Measurements from ENCODE around the gene TOMM20. TPM values are rescaled to one million over a fixed set of nuclear protein-coding genes. Genes with fewer than 3 reads are reported as not detected.

The TOMM20 gene
- total RNA-seq, 4 donors from 2014 or later: 73.6 to 91.7 (median 83.0) TPM

DNA sequence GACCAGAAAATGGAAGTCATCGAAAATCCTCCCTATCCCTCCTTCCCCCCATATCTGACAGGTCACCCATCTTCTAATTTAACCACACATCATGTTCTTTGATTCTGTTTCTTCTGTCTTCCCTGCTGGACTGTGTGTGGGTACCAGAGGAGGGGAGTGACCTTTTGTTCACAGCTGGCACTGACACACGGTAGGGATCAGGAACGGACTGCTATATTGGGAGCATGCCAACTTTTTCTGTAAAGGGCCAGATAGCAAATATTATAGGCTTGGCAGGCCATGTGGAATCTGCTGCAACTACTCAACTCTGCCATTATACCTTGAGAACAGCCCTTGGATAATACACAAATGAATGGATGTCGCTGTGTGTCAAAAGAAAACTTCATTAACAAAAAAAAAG, 7.5 kb upstream of the TOMM20 start:
- DNase-seq (ENCODE audit: low spot score) (no peak), ATAC-seq (ENCODE audit: low FRiP score) (no peak)
- TF ChIP-seq, protein P1, sequence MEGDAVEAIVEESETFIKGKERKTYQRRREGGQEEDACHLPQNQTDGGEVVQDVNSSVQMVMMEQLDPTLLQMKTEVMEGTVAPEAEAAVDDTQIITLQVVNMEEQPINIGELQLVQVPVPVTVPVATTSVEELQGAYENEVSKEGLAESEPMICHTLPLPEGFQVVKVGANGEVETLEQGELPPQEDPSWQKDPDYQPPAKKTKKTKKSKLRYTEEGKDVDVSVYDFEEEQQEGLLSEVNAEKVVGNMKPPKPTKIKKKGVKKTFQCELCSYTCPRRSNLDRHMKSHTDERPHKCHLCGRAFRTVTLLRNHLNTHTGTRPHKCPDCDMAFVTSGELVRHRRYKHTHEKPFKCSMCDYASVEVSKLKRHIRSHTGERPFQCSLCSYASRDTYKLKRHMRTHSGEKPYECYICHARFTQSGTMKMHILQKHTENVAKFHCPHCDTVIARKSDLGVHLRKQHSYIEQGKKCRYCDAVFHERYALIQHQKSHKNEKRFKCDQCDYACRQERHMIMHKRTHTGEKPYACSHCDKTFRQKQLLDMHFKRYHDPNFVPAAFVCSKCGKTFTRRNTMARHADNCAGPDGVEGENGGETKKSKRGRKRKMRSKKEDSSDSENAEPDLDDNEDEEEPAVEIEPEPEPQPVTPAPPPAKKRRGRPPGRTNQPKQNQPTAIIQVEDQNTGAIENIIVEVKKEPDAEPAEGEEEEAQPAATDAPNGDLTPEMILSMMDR (IDR thresholded peaks at IDR 0.05): no peak

DNA sequence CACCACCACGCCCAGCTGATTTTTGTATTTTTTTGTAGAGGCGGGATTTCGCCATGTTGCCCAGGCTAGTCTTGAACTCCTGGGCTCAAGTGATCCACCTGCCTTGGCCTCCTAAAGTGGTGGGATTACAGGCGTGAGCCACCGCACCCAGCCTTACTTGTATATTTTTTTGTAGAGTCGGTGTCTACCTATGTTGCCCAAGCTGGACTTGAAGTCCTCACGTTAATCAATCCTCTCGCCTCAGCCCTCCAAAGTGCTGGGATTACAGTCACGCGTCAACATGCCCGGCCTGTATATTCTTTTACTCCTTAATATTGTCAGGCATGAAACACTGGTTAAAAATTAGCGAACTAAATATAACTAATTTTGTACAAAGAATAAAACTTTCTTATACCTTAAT, 5.5 kb upstream of the TOMM20 start:
- TF ChIP-seq, protein P1 (IDR thresholded peaks at IDR 0.05): no peak
- DNase-seq (ENCODE audit: low spot score) (no peak), ATAC-seq (ENCODE audit: low FRiP score) (no peak)

DNA sequence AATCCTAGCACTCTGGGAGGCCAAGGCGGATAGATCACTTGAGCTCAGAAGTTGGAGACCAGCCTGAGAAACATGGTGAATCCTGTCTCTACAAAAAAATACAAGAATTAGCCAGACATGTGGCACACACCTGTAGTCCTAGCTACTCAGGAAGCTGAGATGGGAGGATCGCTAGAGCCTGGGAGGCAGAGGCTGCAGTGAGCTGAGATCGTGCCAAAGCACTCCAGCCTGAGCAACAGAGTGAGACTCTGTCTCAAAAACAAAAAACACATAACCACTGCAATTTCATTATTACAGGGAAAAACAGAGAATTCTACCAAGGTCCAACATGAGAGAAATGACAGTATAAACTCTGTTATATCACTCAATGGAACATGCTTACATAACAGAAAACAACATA, 4.4 kb upstream of the TOMM20 start:
- TF ChIP-seq, protein P1 (IDR thresholded peaks at IDR 0.05): no peak
- DNase-seq (ENCODE audit: low spot score) (no peak), ATAC-seq (ENCODE audit: low FRiP score) (no peak)

DNA sequence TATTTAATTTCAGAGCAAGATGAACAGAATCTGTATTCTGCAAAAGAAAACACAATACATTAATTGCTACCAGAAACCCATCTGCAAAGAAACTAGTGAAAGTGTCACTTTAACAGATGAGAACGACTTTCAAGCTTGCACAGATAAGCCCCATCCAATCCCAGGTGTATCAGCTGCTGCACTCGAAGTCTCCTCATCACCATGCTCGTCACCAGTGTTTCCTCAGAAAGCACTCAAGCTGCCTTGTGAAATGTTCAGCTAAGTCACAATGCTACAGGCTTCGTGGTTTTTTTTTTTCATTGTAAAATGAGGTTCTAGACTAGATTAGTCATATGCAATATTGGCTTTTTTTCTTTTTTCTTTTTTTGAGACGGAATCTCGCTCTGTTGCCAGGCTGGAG, 3.3 kb upstream of the TOMM20 start:
- DNase-seq (ENCODE audit: low spot score) (no peak), ATAC-seq (ENCODE audit: low FRiP score) (no peak)
- TF ChIP-seq, protein P1 (IDR thresholded peaks at IDR 0.05): no peak

DNA sequence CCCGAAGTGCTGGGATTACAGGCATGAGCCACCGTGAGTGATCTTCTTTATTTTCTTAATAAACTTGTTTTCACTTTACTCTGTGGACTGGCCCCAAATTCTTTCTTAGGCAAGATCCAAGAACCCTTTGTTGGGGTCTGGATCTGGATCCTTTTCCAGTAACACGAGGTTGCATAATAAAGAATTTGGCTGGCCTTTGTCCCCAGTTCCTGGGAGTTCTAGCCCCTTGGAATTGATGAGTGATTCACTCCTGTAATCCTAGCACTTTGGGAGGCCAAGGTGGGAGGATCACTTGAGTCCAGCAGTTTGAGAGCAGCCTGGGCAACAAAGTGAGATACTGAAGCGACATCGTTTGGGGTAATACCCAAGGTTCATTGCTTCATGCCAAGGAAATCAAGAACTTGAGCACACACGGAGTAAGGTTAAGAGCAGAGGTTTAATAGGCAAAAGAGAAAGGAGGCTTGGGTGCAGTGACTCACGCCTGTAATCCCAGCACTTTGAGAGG, 2.2 kb upstream of the TOMM20 start:
- no peak for ATAC-seq (ENCODE audit: low FRiP score)
- DNase-seq (ENCODE audit: low spot score): no peak
- TF ChIP-seq, protein P1 (IDR thresholded peaks at IDR 0.05): no peak

DNA sequence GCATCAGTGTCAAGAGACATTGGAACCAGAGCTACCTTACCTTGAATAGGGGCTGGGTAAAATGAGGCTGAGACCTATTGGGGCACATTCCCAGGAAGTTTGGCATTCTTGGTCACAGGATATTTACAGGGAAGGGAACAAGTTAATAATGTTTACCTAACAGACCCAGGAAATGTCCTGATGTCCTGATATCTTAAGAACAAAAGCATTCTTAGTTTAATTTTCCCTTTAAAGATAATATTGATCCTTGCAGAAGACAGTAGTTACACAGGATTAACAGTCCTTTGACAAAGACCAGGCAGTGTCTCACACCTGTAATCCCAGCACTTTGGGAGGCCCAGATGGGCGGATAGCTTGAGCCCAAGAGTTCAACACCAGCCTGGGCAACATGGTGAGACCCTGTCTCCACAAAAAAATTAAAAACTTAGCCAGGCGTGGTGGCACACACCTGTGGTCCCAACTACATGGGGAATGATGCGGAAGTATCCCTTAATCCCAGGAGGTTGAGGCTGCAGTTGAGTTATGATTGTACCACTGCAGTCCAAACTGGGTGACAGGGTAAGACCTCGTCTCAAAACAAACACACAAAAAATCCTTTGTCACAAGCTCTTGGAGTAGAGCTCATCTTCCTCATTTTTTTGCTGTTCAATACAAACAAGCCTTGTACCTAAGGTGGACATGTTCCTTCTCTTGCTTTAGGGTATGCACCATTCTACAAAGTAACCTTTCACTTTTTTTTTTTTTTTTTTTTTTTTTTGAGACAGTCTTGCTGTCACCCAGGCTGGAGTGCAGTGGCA, 1.3 kb upstream of the TOMM20 start:
- ATAC-seq (ENCODE audit: low FRiP score) (no peak), DNase-seq (ENCODE audit: low spot score) (no peak)
- TF ChIP-seq, protein P1 (IDR thresholded peaks at IDR 0.05): no peak
